Measurements from ENCODE around the gene ZBTB17. TPM values are rescaled to one million over a fixed set of nuclear protein-coding genes. Genes with fewer than 3 reads are reported as not detected.
A peak's percentile ranks its signal among the peaks of the same experiment; 100 is the strongest.
"Not testable (repeated sequence)": the region's sequence is repeated elsewhere in the genome, so short reads cannot be mapped to it uniquely, and the experiment has no call there.

ZBTB17 gene
- total RNA-seq, 1 experiment from 2014 or later, result 26.5 TPM

GRCh38 chr1:15931884-15932283 lies 44.0 kb downstream of the ZBTB17 start:
- no peak for DNase-seq (ENCODE audit: low read depth)
- in situ Hi-C loops (cut with HindIII; ENCODE audit: low pct_unique_long_range_greater_than_20kb, low sequenced_read_pairs), result no loop called here

GRCh38 chr1:15931401-15931800 lies 44.5 kb downstream of the ZBTB17 start:
- DNase-seq (ENCODE audit: low read depth), result no peak
- in situ Hi-C loops (cut with HindIII; ENCODE audit: low pct_unique_long_range_greater_than_20kb, low sequenced_read_pairs), result no loop called here

GRCh38 chr1:15928971-15929965 lies 46.6 kb downstream of the ZBTB17 start:
- no peak for DNase-seq (ENCODE audit: low read depth)
- in situ Hi-C loops (cut with HindIII; ENCODE audit: low pct_unique_long_range_greater_than_20kb, low sequenced_read_pairs), result no loop called here

- in situ Hi-C loops (cut with HindIII; ENCODE audit: low pct_unique_long_range_greater_than_20kb, low sequenced_read_pairs), result not testable (repeated sequence)
Measured at GRCh38 chr1:15926448-15926847, 49.5 kb downstream of the ZBTB17 start.

GRCh38 chr1:15923241-15923640 lies 52.7 kb downstream of the ZBTB17 start:
- no peak for DNase-seq (ENCODE audit: low read depth)
- in situ Hi-C loops (cut with HindIII; ENCODE audit: low pct_unique_long_range_greater_than_20kb, low sequenced_read_pairs), result no loop called here

More at GRCh38 chr1:15926448-15926847, 49.5 kb downstream of the ZBTB17 start:
- not testable (repeated sequence) for DNase-seq (ENCODE audit: low read depth)

- DNase-seq (ENCODE audit: low read depth), result no peak
- in situ Hi-C loops (cut with HindIII; ENCODE audit: low pct_unique_long_range_greater_than_20kb, low sequenced_read_pairs), result no loop called here
Measured at GRCh38 chr1:15918962-15919715, 56.8 kb downstream of the ZBTB17 start.

- DNase-seq (ENCODE audit: low read depth), result no peak
- in situ Hi-C loops (cut with HindIII; ENCODE audit: low pct_unique_long_range_greater_than_20kb, low sequenced_read_pairs), result no loop called here
Measured at GRCh38 chr1:15916916-15917315, 59.0 kb downstream of the ZBTB17 start.

- in situ Hi-C loops (cut with HindIII; ENCODE audit: low pct_unique_long_range_greater_than_20kb, low sequenced_read_pairs), result no loop called here
- DNase-seq (ENCODE audit: low read depth), result peak; percentile 42
Measured at GRCh38 chr1:15916417-15916816, 59.5 kb downstream of the ZBTB17 start.

- DNase-seq (ENCODE audit: low read depth), result no peak
Measured at GRCh38 chr1:15915991-15916390, 59.9 kb downstream of the ZBTB17 start.

GRCh38 chr1:15913607-15914006 lies 62.3 kb downstream of the ZBTB17 start:
- in situ Hi-C loops (cut with HindIII; ENCODE audit: low pct_unique_long_range_greater_than_20kb, low sequenced_read_pairs); DNase-seq (ENCODE audit: low read depth): not testable (repeated sequence)

More at GRCh38 chr1:15915991-15916390, 59.9 kb downstream of the ZBTB17 start:
- in situ Hi-C loops (cut with HindIII; ENCODE audit: low pct_unique_long_range_greater_than_20kb, low sequenced_read_pairs), result no loop called here

- in situ Hi-C loops (cut with HindIII; ENCODE audit: low pct_unique_long_range_greater_than_20kb, low sequenced_read_pairs), result no loop called here
- no peak for DNase-seq (ENCODE audit: low read depth)
Measured at GRCh38 chr1:15911927-15912326, 64.0 kb downstream of the ZBTB17 start.

- in situ Hi-C loops (cut with HindIII; ENCODE audit: low pct_unique_long_range_greater_than_20kb, low sequenced_read_pairs), result no loop called here
Measured at GRCh38 chr1:15911141-15911540, 64.8 kb downstream of the ZBTB17 start.

GRCh38 chr1:15908597-15908996 lies 67.3 kb downstream of the ZBTB17 start:
- in situ Hi-C loops (cut with HindIII; ENCODE audit: low pct_unique_long_range_greater_than_20kb, low sequenced_read_pairs), result no loop called here
- no peak for DNase-seq (ENCODE audit: low read depth)

More at GRCh38 chr1:15911141-15911540, 64.8 kb downstream of the ZBTB17 start:
- DNase-seq (ENCODE audit: low read depth), result no peak

GRCh38 chr1:15902882-15903281 lies 73.0 kb downstream of the ZBTB17 start:
- peak; percentile 46 for DNase-seq (ENCODE audit: low read depth)
- in situ Hi-C loops (cut with HindIII; ENCODE audit: low pct_unique_long_range_greater_than_20kb, low sequenced_read_pairs), result no loop called here

GRCh38 chr1:15900662-15901279 lies 75.1 kb downstream of the ZBTB17 start:
- in situ Hi-C loops (cut with HindIII; ENCODE audit: low pct_unique_long_range_greater_than_20kb, low sequenced_read_pairs), result no loop called here
- DNase-seq (ENCODE audit: low read depth), result peak; percentile 69

GRCh38 chr1:15899266-15899665 lies 76.6 kb downstream of the ZBTB17 start:
- in situ Hi-C loops (cut with HindIII; ENCODE audit: low pct_unique_long_range_greater_than_20kb, low sequenced_read_pairs), result no loop called here
- DNase-seq (ENCODE audit: low read depth), result peak; percentile 73

- DNase-seq (ENCODE audit: low read depth), result peak; percentile 75
- in situ Hi-C loops (cut with HindIII; ENCODE audit: low pct_unique_long_range_greater_than_20kb, low sequenced_read_pairs), result not testable (repeated sequence)
Measured at GRCh38 chr1:15896841-15897610, 78.9 kb downstream of the ZBTB17 start.

- DNase-seq (ENCODE audit: low read depth), result no peak
- in situ Hi-C loops (cut with HindIII; ENCODE audit: low pct_unique_long_range_greater_than_20kb, low sequenced_read_pairs), result no loop called here
Measured at GRCh38 chr1:15895233-15895632, 80.7 kb downstream of the ZBTB17 start.

All from Caki2 (cell line).